ENCODE data around the gene PLCD3. TPM values are rescaled to one million over a fixed set of nuclear protein-coding genes. Genes with fewer than 3 reads are reported as not detected.

The PLCD3 gene
- total and polyA plus RNA-seq, 9 of the 15 experiments (the other 6 are each of a cell fraction or from before 2014, with no cell fraction given), result 0.20 to 22.6 (median 7.5) TPM

DNA sequence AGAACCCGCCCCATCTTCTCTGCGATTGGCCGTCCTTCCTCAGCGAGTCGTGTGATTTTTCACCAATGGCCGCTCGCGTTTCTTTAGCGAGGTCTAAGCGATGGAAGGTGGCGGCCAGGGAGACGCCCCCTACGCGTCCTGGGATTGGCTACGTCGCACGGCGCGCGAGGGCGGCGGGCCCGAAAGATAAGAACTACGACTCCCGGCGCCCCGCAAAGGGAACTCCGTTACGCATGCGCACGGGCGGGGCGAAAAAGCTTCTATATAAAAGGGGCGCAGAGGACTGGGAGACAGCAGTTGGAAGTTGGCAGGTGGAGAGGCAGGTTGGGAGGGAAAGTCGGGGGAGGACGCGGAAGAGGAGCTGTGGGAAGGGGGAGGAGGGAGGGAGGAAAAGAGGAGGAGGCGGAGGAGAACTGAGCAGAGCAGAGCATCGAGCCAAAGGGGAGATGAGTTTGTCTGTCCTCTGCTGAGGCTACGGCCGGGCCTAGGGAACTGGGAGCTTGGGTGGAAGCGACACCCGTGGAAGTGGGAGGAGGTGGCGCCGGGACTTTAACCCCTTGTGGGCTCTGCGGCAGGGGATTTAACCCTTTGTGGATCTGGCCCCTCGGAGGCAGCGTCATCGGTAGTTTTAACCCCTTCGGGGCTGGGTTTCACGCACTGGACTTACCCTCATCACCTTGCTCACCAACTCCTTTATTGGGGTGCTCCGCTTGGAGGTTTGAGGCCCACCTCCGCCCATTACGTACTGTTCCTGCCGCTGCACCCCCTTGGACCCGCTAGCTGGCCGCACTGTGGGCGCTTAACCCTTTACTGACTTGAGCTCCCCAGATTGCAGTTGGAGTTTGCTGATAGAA is 16.1 kb upstream of the PLCD3 start, which contains the start of gene HEXIM1 (continued):
- TF ChIP-seq, protein P1, sequence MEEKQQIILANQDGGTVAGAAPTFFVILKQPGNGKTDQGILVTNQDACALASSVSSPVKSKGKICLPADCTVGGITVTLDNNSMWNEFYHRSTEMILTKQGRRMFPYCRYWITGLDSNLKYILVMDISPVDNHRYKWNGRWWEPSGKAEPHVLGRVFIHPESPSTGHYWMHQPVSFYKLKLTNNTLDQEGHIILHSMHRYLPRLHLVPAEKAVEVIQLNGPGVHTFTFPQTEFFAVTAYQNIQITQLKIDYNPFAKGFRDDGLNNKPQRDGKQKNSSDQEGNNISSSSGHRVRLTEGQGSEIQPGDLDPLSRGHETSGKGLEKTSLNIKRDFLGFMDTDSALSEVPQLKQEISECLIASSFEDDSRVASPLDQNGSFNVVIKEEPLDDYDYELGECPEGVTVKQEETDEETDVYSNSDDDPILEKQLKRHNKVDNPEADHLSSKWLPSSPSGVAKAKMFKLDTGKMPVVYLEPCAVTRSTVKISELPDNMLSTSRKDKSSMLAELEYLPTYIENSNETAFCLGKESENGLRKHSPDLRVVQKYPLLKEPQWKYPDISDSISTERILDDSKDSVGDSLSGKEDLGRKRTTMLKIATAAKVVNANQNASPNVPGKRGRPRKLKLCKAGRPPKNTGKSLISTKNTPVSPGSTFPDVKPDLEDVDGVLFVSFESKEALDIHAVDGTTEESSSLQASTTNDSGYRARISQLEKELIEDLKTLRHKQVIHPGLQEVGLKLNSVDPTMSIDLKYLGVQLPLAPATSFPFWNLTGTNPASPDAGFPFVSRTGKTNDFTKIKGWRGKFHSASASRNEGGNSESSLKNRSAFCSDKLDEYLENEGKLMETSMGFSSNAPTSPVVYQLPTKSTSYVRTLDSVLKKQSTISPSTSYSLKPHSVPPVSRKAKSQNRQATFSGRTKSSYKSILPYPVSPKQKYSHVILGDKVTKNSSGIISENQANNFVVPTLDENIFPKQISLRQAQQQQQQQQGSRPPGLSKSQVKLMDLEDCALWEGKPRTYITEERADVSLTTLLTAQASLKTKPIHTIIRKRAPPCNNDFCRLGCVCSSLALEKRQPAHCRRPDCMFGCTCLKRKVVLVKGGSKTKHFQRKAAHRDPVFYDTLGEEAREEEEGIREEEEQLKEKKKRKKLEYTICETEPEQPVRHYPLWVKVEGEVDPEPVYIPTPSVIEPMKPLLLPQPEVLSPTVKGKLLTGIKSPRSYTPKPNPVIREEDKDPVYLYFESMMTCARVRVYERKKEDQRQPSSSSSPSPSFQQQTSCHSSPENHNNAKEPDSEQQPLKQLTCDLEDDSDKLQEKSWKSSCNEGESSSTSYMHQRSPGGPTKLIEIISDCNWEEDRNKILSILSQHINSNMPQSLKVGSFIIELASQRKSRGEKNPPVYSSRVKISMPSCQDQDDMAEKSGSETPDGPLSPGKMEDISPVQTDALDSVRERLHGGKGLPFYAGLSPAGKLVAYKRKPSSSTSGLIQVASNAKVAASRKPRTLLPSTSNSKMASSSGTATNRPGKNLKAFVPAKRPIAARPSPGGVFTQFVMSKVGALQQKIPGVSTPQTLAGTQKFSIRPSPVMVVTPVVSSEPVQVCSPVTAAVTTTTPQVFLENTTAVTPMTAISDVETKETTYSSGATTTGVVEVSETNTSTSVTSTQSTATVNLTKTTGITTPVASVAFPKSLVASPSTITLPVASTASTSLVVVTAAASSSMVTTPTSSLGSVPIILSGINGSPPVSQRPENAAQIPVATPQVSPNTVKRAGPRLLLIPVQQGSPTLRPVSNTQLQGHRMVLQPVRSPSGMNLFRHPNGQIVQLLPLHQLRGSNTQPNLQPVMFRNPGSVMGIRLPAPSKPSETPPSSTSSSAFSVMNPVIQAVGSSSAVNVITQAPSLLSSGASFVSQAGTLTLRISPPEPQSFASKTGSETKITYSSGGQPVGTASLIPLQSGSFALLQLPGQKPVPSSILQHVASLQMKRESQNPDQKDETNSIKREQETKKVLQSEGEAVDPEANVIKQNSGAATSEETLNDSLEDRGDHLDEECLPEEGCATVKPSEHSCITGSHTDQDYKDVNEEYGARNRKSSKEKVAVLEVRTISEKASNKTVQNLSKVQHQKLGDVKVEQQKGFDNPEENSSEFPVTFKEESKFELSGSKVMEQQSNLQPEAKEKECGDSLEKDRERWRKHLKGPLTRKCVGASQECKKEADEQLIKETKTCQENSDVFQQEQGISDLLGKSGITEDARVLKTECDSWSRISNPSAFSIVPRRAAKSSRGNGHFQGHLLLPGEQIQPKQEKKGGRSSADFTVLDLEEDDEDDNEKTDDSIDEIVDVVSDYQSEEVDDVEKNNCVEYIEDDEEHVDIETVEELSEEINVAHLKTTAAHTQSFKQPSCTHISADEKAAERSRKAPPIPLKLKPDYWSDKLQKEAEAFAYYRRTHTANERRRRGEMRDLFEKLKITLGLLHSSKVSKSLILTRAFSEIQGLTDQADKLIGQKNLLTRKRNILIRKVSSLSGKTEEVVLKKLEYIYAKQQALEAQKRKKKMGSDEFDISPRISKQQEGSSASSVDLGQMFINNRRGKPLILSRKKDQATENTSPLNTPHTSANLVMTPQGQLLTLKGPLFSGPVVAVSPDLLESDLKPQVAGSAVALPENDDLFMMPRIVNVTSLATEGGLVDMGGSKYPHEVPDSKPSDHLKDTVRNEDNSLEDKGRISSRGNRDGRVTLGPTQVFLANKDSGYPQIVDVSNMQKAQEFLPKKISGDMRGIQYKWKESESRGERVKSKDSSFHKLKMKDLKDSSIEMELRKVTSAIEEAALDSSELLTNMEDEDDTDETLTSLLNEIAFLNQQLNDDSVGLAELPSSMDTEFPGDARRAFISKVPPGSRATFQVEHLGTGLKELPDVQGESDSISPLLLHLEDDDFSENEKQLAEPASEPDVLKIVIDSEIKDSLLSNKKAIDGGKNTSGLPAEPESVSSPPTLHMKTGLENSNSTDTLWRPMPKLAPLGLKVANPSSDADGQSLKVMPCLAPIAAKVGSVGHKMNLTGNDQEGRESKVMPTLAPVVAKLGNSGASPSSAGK (IDR thresholded peaks at IDR 0.05), result peak; percentile 8; the same call in 1 of the 2 replicates
- TF ChIP-seq, protein P2, sequence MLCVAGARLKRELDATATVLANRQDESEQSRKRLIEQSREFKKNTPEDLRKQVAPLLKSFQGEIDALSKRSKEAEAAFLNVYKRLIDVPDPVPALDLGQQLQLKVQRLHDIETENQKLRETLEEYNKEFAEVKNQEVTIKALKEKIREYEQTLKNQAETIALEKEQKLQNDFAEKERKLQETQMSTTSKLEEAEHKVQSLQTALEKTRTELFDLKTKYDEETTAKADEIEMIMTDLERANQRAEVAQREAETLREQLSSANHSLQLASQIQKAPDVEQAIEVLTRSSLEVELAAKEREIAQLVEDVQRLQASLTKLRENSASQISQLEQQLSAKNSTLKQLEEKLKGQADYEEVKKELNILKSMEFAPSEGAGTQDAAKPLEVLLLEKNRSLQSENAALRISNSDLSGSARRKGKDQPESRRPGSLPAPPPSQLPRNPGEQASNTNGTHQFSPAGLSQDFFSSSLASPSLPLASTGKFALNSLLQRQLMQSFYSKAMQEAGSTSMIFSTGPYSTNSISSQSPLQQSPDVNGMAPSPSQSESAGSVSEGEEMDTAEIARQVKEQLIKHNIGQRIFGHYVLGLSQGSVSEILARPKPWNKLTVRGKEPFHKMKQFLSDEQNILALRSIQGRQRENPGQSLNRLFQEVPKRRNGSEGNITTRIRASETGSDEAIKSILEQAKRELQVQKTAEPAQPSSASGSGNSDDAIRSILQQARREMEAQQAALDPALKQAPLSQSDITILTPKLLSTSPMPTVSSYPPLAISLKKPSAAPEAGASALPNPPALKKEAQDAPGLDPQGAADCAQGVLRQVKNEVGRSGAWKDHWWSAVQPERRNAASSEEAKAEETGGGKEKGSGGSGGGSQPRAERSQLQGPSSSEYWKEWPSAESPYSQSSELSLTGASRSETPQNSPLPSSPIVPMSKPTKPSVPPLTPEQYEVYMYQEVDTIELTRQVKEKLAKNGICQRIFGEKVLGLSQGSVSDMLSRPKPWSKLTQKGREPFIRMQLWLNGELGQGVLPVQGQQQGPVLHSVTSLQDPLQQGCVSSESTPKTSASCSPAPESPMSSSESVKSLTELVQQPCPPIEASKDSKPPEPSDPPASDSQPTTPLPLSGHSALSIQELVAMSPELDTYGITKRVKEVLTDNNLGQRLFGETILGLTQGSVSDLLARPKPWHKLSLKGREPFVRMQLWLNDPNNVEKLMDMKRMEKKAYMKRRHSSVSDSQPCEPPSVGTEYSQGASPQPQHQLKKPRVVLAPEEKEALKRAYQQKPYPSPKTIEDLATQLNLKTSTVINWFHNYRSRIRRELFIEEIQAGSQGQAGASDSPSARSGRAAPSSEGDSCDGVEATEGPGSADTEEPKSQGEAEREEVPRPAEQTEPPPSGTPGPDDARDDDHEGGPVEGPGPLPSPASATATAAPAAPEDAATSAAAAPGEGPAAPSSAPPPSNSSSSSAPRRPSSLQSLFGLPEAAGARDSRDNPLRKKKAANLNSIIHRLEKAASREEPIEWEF (CRISPR knock-in tag; IDR thresholded peaks at IDR 0.05), result no peak
- no peak for TF ChIP-seq ZNF707 (CRISPR knock-in tag; conservative IDR thresholded peaks at IDR 0.05)
- peak; percentile 100 for TF ChIP-seq POLR2AphosphoS2 (IDR thresholded peaks at IDR 0.05; ENCODE audit: low read length)
- no peak for TF ChIP-seq ZNF124 (CRISPR knock-in tag; IDR thresholded peaks at IDR 0.05)
- TF ChIP-seq MYC (IDR thresholded peaks at IDR 0.05; ENCODE audit: low read depth, low read length), result peak; percentile 20; the same call in 1 of the 2 replicates
- TF ChIP-seq MYC (CRISPR knock-in tag; IDR thresholded peaks at IDR 0.05; ENCODE audit: borderline replicate concordance, low read depth), result peak; percentile 79; the same call in 1 of the 2 replicates
- peak; percentile 98 for TF ChIP-seq SAFB (IDR thresholded peaks at IDR 0.05; ENCODE audit: borderline replicate concordance, low read depth, low read length)
- peak; percentile 74 for TF ChIP-seq DPF2 (IDR thresholded peaks at IDR 0.05)
- no peak for TF ChIP-seq FOXM1 (IDR thresholded peaks at IDR 0.05; ENCODE audit: low read depth)
- TF ChIP-seq FOXM1 (CRISPR knock-in tag; IDR thresholded peaks at IDR 0.05; ENCODE audit: low read depth), result peak; percentile 87; the same call in 1 of the 2 replicates

Data from K562 (cell line).